Gastroesophageal sphincter (tissue), 4 donors: ENCODE measurements around the gene TBCK. TPM values are rescaled to one million over a fixed set of nuclear protein-coding genes. Genes with fewer than 3 reads are reported as not detected.

ENCODE experiments used
- ATAC-seq: fragments of 150-250 bp; one replicate; pipeline ENCODE4 v1.9.1; 2016; ENCODE audit warnings: mild to moderate bottlenecking, moderate library complexity
- H3K27ac ChIP-seq, 4 donors: fragments of 200-600 bp; sonication (generic) in 3 of 4; 1 replicate in 3 of 4; 2 replicates in 1 of 4; pipeline ENCODE4 v1.5.1; 2016 to 2019
- H3K27me3 ChIP-seq: fragments of 200-600 bp; sonication (generic); one replicate; pipeline ENCODE4 v1.5.1; 2019
- H3K36me3 ChIP-seq, 2 donors: fragments of 200-600 bp; sonication (generic); one replicate each; pipeline ENCODE4 v1.5.1; 2019; ENCODE audit warnings: control low read depth in 1 of 2
- H3K4me1 ChIP-seq, 3 donors: fragments of 200-600 bp; sonication (generic); 1 replicate in 2 of 3; 2 replicates in 1 of 3; pipeline ENCODE4 v1.5.1; 2016 to 2019; ENCODE audit warnings: control low read depth in 2 of 3
- H3K4me3 ChIP-seq, 2 donors: fragments of 200-600 bp; sonication (generic); one replicate each; pipeline ENCODE4 v1.5.1; 2019; ENCODE audit warnings: mild to moderate bottlenecking in 1 of 2, moderate library complexity in 1 of 2
- H3K9me3 ChIP-seq, 3 donors: fragments of 200-600 bp; sonication (generic); one replicate each; pipeline ENCODE4 v1.5.1; 2017 to 2019; ENCODE audit warnings: control low read depth in 2 of 3
- CTCF ChIP-seq, 4 experiments: fragments of 200-600 bp in 2 of 4; fragments of 450-650 bp in 2 of 4; sonication (generic) in 1 of 4; IDR thresholded peaks; one replicate each; pipeline ENCODE4 v1.5.1; 2017 to 2019; ENCODE audit warnings: antibody characterized with exemption in 4 of 4, mild to moderate bottlenecking in 2 of 4, moderate library complexity in 2 of 4
- EP300 ChIP-seq: sonication (generic); formaldehyde crosslinking; IDR thresholded peaks from one replicate; pipeline ENCODE4 v1.6.1; 2017; ENCODE audit warnings: antibody characterized with exemption, mild to moderate bottlenecking
- POLR2A ChIP-seq, 2 donors: fragments of 450-650 bp; IDR thresholded peaks; one replicate each; pipeline ENCODE4 v1.6.1; 2017; ENCODE audit warnings: antibody characterized with exemption in 2 of 2, mild to moderate bottlenecking in 2 of 2, moderate library complexity in 1 of 2
- POLR2AphosphoS5 ChIP-seq: sonication (generic); formaldehyde crosslinking; IDR thresholded peaks from one replicate; pipeline ENCODE4 v1.6.1; 2017; ENCODE audit warnings: antibody characterized with exemption
- WGBS, 2 donors: methylation state at CpG; one replicate each; pipeline ENCODE4 v1.1.5; 2018; ENCODE audit warnings: low coverage in 1 of 2; 5-methylcytosine and 5-hydroxymethylcytosine counted together
- total RNA-seq, 4 donors: library from RNA; depleted of rRNA; stranded (reverse); fragments of >200 nt; gene quantifications; one replicate each; pipeline ENCODE4 v1.1.0, GENCODE V29; 2016

TBCK gene
- total RNA-seq, 4 donors from 2014 or later, result 18.9 to 42.0 (median 20.9) TPM

GRCh38 chr4:106017975-106018374 is 298.0 kb downstream of the TBCK start:
- 54 to 86% methylated on average over 3 to 5 of the region's 5 CpGs for WGBS, 2 donors
- no peak for ATAC-seq
- Histone ChIP-seq H3K4me1 (peaks cover 0 to 8% (median 0%) of the 10 kb centered on the region in 3 donors), H3K27me3 (no peaks in the 10 kb centered on the region), H3K9me3 (no peaks in the 10 kb centered on the region), H3K36me3 (no peaks in the 10 kb centered on the region), H3K27ac (no peak overlapping the region), H3K4me3 (no peak overlapping the region)
- TF ChIP-seq POLR2A (IDR thresholded peaks at IDR 0.05), result no peak
- TF ChIP-seq POLR2AphosphoS5, result no peak
- no peak for TF ChIP-seq CTCF (IDR thresholded peaks at IDR 0.05)
- TF ChIP-seq EP300, result no peak

- no peak overlapping the region for H3K27ac ChIP-seq
- no peak overlapping the region for H3K4me3 ChIP-seq
- 80 to 100% methylated on average over 1 of the region's 1 CpG for WGBS, 2 donors
- no peak for TF ChIP-seq EP300
- TF ChIP-seq CTCF (IDR thresholded peaks at IDR 0.05), result no peak
- TF ChIP-seq POLR2A (IDR thresholded peaks at IDR 0.05), result no peak
- no peak for TF ChIP-seq POLR2AphosphoS5
- no peaks in the 10 kb centered on the region for H3K4me1 ChIP-seq
- no peaks in the 10 kb centered on the region for H3K36me3 ChIP-seq
- no peaks in the 10 kb centered on the region for H3K27me3 ChIP-seq
- no peak for ATAC-seq
- peaks cover 0 to 19% (median 0%) of the 10 kb centered on the region in 3 donors for H3K9me3 ChIP-seq
These were observed 304.6 kb downstream of the TBCK start for GRCh38 chr4:106011387-106011786.

- WGBS, 2 donors, result 100% methylated on average over 2 of the region's 2 CpGs; no CpG with 5 or more reads in 1 of the 2 donors
- Histone ChIP-seq H3K36me3 (no peaks in the 10 kb centered on the region), H3K4me1 (no peaks in the 10 kb centered on the region), H3K27me3 (no peaks in the 10 kb centered on the region), H3K27ac (no peak overlapping the region), H3K9me3 (peaks cover 0 to 19% (median 0%) of the 10 kb centered on the region in 3 donors), H3K4me3 (no peak overlapping the region)
- no peak for ATAC-seq
- TF ChIP-seq CTCF (IDR thresholded peaks at IDR 0.05) (no peak), POLR2A (IDR thresholded peaks at IDR 0.05) (no peak), POLR2AphosphoS5 (no peak), EP300 (no peak)
These were observed 305.2 kb downstream of the TBCK start for GRCh38 chr4:106010761-106011160.

- Histone ChIP-seq H3K27me3 (no peaks in the 10 kb centered on the region), H3K9me3 (no peaks in the 10 kb centered on the region), H3K4me1 (no peaks in the 10 kb centered on the region), H3K4me3 (no peak overlapping the region), H3K27ac (no peak overlapping the region), H3K36me3 (no peaks in the 10 kb centered on the region)
- WGBS, 2 donors, result 18 to 67% methylated on average over 2 of the region's 2 CpGs
- TF ChIP-seq POLR2A (IDR thresholded peaks at IDR 0.05) (no peak), EP300 (no peak), CTCF (IDR thresholded peaks at IDR 0.05) (no peak)
- no peak for ATAC-seq
These were observed 313.0 kb downstream of the TBCK start for GRCh38 chr4:106002994-106003393.

GRCh38 chr4:105998171-105999063 is 317.6 kb downstream of the TBCK start:
- ATAC-seq, result no peak
- Histone ChIP-seq H3K27me3 (no peaks in the 10 kb centered on the region), H3K4me1 (peaks cover 0 to 14% (median 3%) of the 10 kb centered on the region in 3 donors), H3K27ac (no peak overlapping the region), H3K4me3 (no peak overlapping the region), H3K9me3 (no peaks in the 10 kb centered on the region), H3K36me3 (no peaks in the 10 kb centered on the region)
- TF ChIP-seq POLR2A (IDR thresholded peaks at IDR 0.05) (no peak), CTCF (IDR thresholded peaks at IDR 0.05) (no peak), EP300 (no peak), POLR2AphosphoS5 (no peak)
- 60 to 79% methylated on average over 6 to 7 of the region's 7 CpGs for WGBS, 2 donors
